ENCODE results near the gene GPR162.

The GPR162 gene

GRCh38 chr12:6782119-6782518 is 39.5 kb upstream of the GPR162 start:
- TF ChIP-seq CTCF (IDR thresholded peaks at IDR 0.05; ENCODE audit: low read depth, low read length) = no peak
- DNase-seq (ENCODE audit: low read depth, low spot score) = no peak
- in situ Hi-C loops (cut with HindIII; ENCODE audit: low sequenced_read_pairs) = no loop called here
- H3K4me3 ChIP-seq (ENCODE audit: low read depth, low read length) = no peak overlapping the region

GRCh38 chr12:6782850-6783566 is 38.6 kb upstream of the GPR162 start:
- no peak for TF ChIP-seq CTCF (IDR thresholded peaks at IDR 0.05; ENCODE audit: low read depth, low read length)
- DNase-seq (ENCODE audit: low read depth, low spot score) = no peak
- in situ Hi-C loops (cut with HindIII; ENCODE audit: low sequenced_read_pairs) = no loop called here
- H3K4me3 ChIP-seq (ENCODE audit: low read depth, low read length) = no peak overlapping the region

GRCh38 chr12:6783828-6784227 is 37.8 kb upstream of the GPR162 start:
- in situ Hi-C loops (cut with HindIII; ENCODE audit: low sequenced_read_pairs) = no loop called here
- no peak for TF ChIP-seq CTCF (IDR thresholded peaks at IDR 0.05; ENCODE audit: low read depth, low read length)
- DNase-seq (ENCODE audit: low read depth, low spot score) = no peak
- H3K4me3 ChIP-seq (ENCODE audit: low read depth, low read length) = no peak overlapping the region

- TF ChIP-seq CTCF (IDR thresholded peaks at IDR 0.05; ENCODE audit: low read depth, low read length) = no peak
- in situ Hi-C loops (cut with HindIII; ENCODE audit: low sequenced_read_pairs) = no loop called here
- DNase-seq (ENCODE audit: low read depth, low spot score) = no peak
- H3K4me3 ChIP-seq (ENCODE audit: low read depth, low read length) = no peak overlapping the region
These were observed 37.3 kb upstream of the GPR162 start for GRCh38 chr12:6784296-6784695.

GRCh38 chr12:6784761-6785160 is 36.9 kb upstream of the GPR162 start:
- DNase-seq (ENCODE audit: low read depth, low spot score) = no peak
- in situ Hi-C loops (cut with HindIII; ENCODE audit: low sequenced_read_pairs) = no loop called here
- no peak overlapping the region for H3K4me3 ChIP-seq (ENCODE audit: low read depth, low read length)
- no peak for TF ChIP-seq CTCF (IDR thresholded peaks at IDR 0.05; ENCODE audit: low read depth, low read length)

GRCh38 chr12:6786416-6787094 is 35.1 kb upstream of the GPR162 start:
- no peak for DNase-seq (ENCODE audit: low read depth, low spot score)
- no peak overlapping the region for H3K4me3 ChIP-seq (ENCODE audit: low read depth, low read length)
- in situ Hi-C loops (cut with HindIII; ENCODE audit: low sequenced_read_pairs) = no loop called here
- no peak for TF ChIP-seq CTCF (IDR thresholded peaks at IDR 0.05; ENCODE audit: low read depth, low read length)

Measured in astrocyte of the spinal cord (primary cell).